HT-29 (cell line): ENCODE measurements around the gene UCK2. TPM values are rescaled to one million over a fixed set of nuclear protein-coding genes. Genes with fewer than 3 reads are reported as not detected.

Experiments
- DNase-seq: peaks from one replicate; pipeline ENCODE4 v3.0.0-alpha.2; 2015; ENCODE audit warnings: low spot score
- total RNA-seq: library from RNA; depleted of rRNA; stranded (reverse); fragments of >200 nt; shearing (Covaris generic); gene quantifications from 2 replicates; pipeline ENCODE4 v1.2.3, GENCODE V29; 2014

Gene UCK2
- total RNA-seq, 1 experiment from 2014 or later = 194 TPM

- no peak for DNase-seq
Observed at GRCh38 chr1:165855010-165855838, 27.8 kb downstream of the UCK2 start.

GRCh38 chr1:165856021-165856420, 28.6 kb downstream of the UCK2 start:
- no peak for DNase-seq

- no peak for DNase-seq
Observed at GRCh38 chr1:165856606-165857005, 29.2 kb downstream of the UCK2 start.

GRCh38 chr1:165857046-165857801, 29.8 kb downstream of the UCK2 start:
- DNase-seq = no peak

GRCh38 chr1:165858364-165858823, 31.0 kb downstream of the UCK2 start:
- no peak for DNase-seq

GRCh38 chr1:165858967-165859845, 31.8 kb downstream of the UCK2 start:
- DNase-seq = no peak

GRCh38 chr1:165860065-165860464, 32.7 kb downstream of the UCK2 start:
- no peak for DNase-seq

GRCh38 chr1:165861911-165862310, 34.5 kb downstream of the UCK2 start:
- no peak for DNase-seq

- no peak for DNase-seq
Observed at GRCh38 chr1:165862448-165862847, 35.0 kb downstream of the UCK2 start.

- DNase-seq = no peak
Observed at GRCh38 chr1:165863346-165863745, 35.9 kb downstream of the UCK2 start.

GRCh38 chr1:165865633-165866340, 38.4 kb downstream of the UCK2 start:
- DNase-seq = no peak

- no peak for DNase-seq
Observed at GRCh38 chr1:165869343-165869742, 41.9 kb downstream of the UCK2 start.

GRCh38 chr1:165871311-165872067, 44.1 kb downstream of the UCK2 start:
- DNase-seq = peak; percentile 63

- no peak for DNase-seq
Observed at GRCh38 chr1:165873481-165873880, 46.1 kb downstream of the UCK2 start.

GRCh38 chr1:165874643-165875042, 47.2 kb downstream of the UCK2 start:
- DNase-seq = no peak

- peak; percentile 33 for DNase-seq
Observed at GRCh38 chr1:165875171-165875570, 47.8 kb downstream of the UCK2 start.

- no peak for DNase-seq
Observed at GRCh38 chr1:165875604-165876003, 48.2 kb downstream of the UCK2 start.

GRCh38 chr1:165876121-165876520, 48.7 kb downstream of the UCK2 start:
- DNase-seq = no peak

GRCh38 chr1:165877411-165877810, 50.0 kb downstream of the UCK2 start:
- DNase-seq = no peak

- no peak for DNase-seq
Observed at GRCh38 chr1:165877940-165878556, 50.6 kb downstream of the UCK2 start.
